Mesenchymal stem cell (in vitro differentiated cells and primary cell): ENCODE measurements around the gene VPS39.

ENCODE experiments used
- DNase-seq: peaks from one replicate; pipeline ENCODE4 v3.0.0-alpha.2; 2013
- H2AFZ ChIP-seq: one replicate; pipeline ENCODE4 v1.6.1; 2013; ENCODE audit warnings: low read depth, mild to moderate bottlenecking, control low read depth, inconsistent platforms, low read length, moderate library complexity
- H2AK5ac ChIP-seq: 2 replicates; pipeline ENCODE4 v1.6.1; 2013; ENCODE audit warnings: low read length, moderate library complexity, mild to moderate bottlenecking, inconsistent platforms; ENCODE audit not compliant: severe bottlenecking
- H2BK120ac ChIP-seq: one replicate; pipeline ENCODE4 v1.6.1; 2013; ENCODE audit warnings: low read depth, mild to moderate bottlenecking, inconsistent platforms, low read length, moderate library complexity
- H2BK12ac ChIP-seq, 2 experiments: one replicate each; pipeline ENCODE4 v1.6.1; 2013; ENCODE audit warnings: inconsistent platforms in 2 of 2, low read length in 2 of 2, mild to moderate bottlenecking in 2 of 2, moderate library complexity in 2 of 2, control low read depth in 1 of 2
- H2BK15ac ChIP-seq: one replicate; pipeline ENCODE4 v1.6.1; 2013; ENCODE audit warnings: mild to moderate bottlenecking, low read depth, inconsistent platforms; ENCODE audit not compliant: poor library complexity, severe bottlenecking
- H2BK5ac ChIP-seq: 2 replicates; pipeline ENCODE4 v1.6.1; 2013; ENCODE audit warnings: low read depth, mild to moderate bottlenecking, low read length, control low read depth, inconsistent platforms; ENCODE audit not compliant: poor library complexity, severe bottlenecking
- H3K14ac ChIP-seq, 2 experiments: one replicate each; pipeline ENCODE4 v1.6.1; 2013; ENCODE audit warnings: inconsistent platforms in 2 of 2, low read length in 2 of 2, control low read depth in 1 of 2, mild to moderate bottlenecking in 1 of 2, moderate library complexity in 1 of 2
- H3K18ac ChIP-seq, 2 experiments: one replicate each; pipeline ENCODE4 v1.6.1; 2013; ENCODE audit warnings: inconsistent platforms in 2 of 2, low read length in 2 of 2, control low read depth in 1 of 2, low read depth in 1 of 2, mild to moderate bottlenecking in 1 of 2
- H3K23ac ChIP-seq, 2 experiments: one replicate each; pipeline ENCODE4 v1.6.1; 2013; ENCODE audit warnings: inconsistent platforms in 2 of 2, low read length in 2 of 2, mild to moderate bottlenecking in 2 of 2, moderate library complexity in 2 of 2, control low read depth in 1 of 2
- H3K27ac ChIP-seq: 2 replicates; pipeline ENCODE4 v1.5.1; 2013; ENCODE audit warnings: mild to moderate bottlenecking, moderate library complexity, low read length, control low read depth, inconsistent platforms; ENCODE audit not compliant: poor library complexity, severe bottlenecking
- H3K27me3 ChIP-seq, 2 experiments: 2 replicates each; pipeline versions ENCODE4 v1.6.1 to v1.7.0; 2013; ENCODE audit warnings: low read length in 2 of 2, mild to moderate bottlenecking in 2 of 2, moderate library complexity in 2 of 2, control low read depth in 1 of 2, inconsistent platforms in 1 of 2; ENCODE audit not compliant: control insufficient read depth in 1 of 2, insufficient read depth in 1 of 2
- H3K36me3 ChIP-seq, 2 experiments: 2 replicates each; pipeline versions ENCODE4 v1.6.1 to v1.7.0; 2013; ENCODE audit warnings: low read length in 2 of 2, control low read depth in 1 of 2, inconsistent platforms in 1 of 2, low read depth in 1 of 2, mild to moderate bottlenecking in 1 of 2; ENCODE audit not compliant: insufficient read depth in 2 of 2, control insufficient read depth in 1 of 2
- H3K4ac ChIP-seq, 2 experiments: one replicate each; pipeline ENCODE4 v1.6.1; 2013; ENCODE audit warnings: inconsistent platforms in 2 of 2, low read length in 2 of 2, mild to moderate bottlenecking in 2 of 2, moderate library complexity in 2 of 2, control low read depth in 1 of 2, low read depth in 1 of 2
- H3K4me1 ChIP-seq: 2 replicates; pipeline ENCODE4 v1.6.1; 2013; ENCODE audit warnings: low read depth, low read length, control low read depth; ENCODE audit not compliant: control insufficient read depth, insufficient read depth
- H3K4me2 ChIP-seq: 2 replicates; pipeline ENCODE4 v1.6.1; 2013; ENCODE audit warnings: low read length, mild to moderate bottlenecking, inconsistent platforms; ENCODE audit not compliant: poor library complexity, severe bottlenecking
- H3K4me3 ChIP-seq, 2 experiments: 2 replicates each; pipeline versions ENCODE4 v1.5.1 to v1.7.0; 2013; ENCODE audit warnings: low read length in 2 of 2, mild to moderate bottlenecking in 2 of 2, control low read depth in 1 of 2, low read depth in 1 of 2; ENCODE audit not compliant: insufficient read depth in 1 of 2
- H3K79me1 ChIP-seq: replicated peaks from 2 replicates; pipeline ENCODE4 v1.6.1; 2013; ENCODE audit warnings: mild to moderate bottlenecking, control low read depth, low read length, inconsistent platforms; ENCODE audit not compliant: poor library complexity, severe bottlenecking
- H3K9ac ChIP-seq: 2 replicates; pipeline ENCODE4 v1.7.0; 2013; ENCODE audit warnings: mild to moderate bottlenecking, low read length, moderate library complexity
- H3K9me3 ChIP-seq: 2 replicates; pipeline ENCODE4 v1.7.0; 2013; ENCODE audit warnings: mild to moderate bottlenecking, low read length; ENCODE audit not compliant: control insufficient read depth
- H4K8ac ChIP-seq: one replicate; pipeline ENCODE4 v1.6.1; 2013; ENCODE audit warnings: inconsistent platforms, mild to moderate bottlenecking, low read length, moderate library complexity
- H4K91ac ChIP-seq: one replicate; pipeline ENCODE4 v1.6.1; 2013; ENCODE audit warnings: mild to moderate bottlenecking, low read length, inconsistent platforms
- WGBS: methylation state at CpG from one replicate; pipeline ENCODE4 v1.1.7; 2013; ENCODE audit warnings: mixed read lengths; 5-methylcytosine and 5-hydroxymethylcytosine counted together

Gene VPS39

DNA sequence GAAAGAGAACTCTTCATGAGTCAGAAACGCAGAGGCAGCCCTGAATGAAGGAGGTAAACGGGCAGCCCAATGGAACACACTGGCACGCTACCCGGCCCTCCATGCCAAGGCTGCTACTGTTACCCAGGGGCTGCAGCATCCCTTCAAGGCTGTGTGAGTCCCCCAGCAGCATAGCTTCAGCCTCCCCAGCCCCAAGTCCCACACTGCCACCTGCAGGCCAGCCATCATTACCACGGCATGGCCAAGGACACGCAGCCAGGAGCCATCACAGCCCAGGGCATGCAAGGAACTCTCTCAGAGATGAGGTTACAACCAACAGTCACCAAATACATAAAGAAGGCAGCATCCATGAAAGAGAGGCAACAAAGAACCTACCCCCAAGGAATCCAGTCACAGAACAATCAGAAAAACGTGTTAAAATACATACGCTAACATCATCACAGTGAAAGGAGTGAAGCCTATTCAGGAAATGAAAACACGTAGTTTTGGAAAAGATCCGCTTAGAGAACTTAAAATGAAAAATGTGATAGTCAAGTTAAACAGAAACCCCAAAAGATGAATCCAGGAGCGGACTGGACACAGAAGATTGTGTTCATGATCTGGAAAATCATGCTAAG lies 74.1 kb downstream of the VPS39 start:
- Histone ChIP-seq H3K23ac (peak overlapping the region in 1 of 2 experiments; percentile 93), H3K36me3 (no peaks in the 10 kb centered on the region), H3K27me3 (peaks cover 31 to 68% of the 10 kb centered on the region in 2 experiments), H2BK15ac (no peak overlapping the region), H2BK5ac (no peak overlapping the region), H3K4me1 (peaks cover 8% of the 10 kb centered on the region), H3K9me3 (no peaks in the 10 kb centered on the region), H2BK12ac (no peak overlapping the region), H3K4me2 (no peak overlapping the region), H2AFZ (no peak overlapping the region), H3K27ac (no peak overlapping the region), H3K14ac (no peak overlapping the region), H2AK5ac (no peak overlapping the region), H2BK120ac (no peak overlapping the region), H3K18ac (no peak overlapping the region), H3K4me3 (no peak overlapping the region), H3K4ac (no peak overlapping the region), H4K91ac (no peak overlapping the region), H3K9ac (no peak overlapping the region), H4K8ac (no peak overlapping the region), H3K79me1 (no peaks in the 10 kb centered on the region)
- peak; percentile 46 for DNase-seq
- 59% methylated on average over 10 of the region's 11 CpGs for WGBS

- Histone ChIP-seq H3K4me1 (peaks cover 8% of the 10 kb centered on the region), H3K14ac (no peak overlapping the region), H3K27ac (no peak overlapping the region), H3K18ac (no peak overlapping the region), H3K79me1 (no peaks in the 10 kb centered on the region), H3K4ac (no peak overlapping the region), H3K4me3 (no peak overlapping the region), H4K8ac (no peak overlapping the region), H2AK5ac (no peak overlapping the region), H2BK15ac (no peak overlapping the region), H3K36me3 (no peaks in the 10 kb centered on the region), H3K4me2 (no peak overlapping the region), H3K9me3 (no peaks in the 10 kb centered on the region), H3K23ac (no peak overlapping the region), H3K27me3 (peaks cover 27 to 66% of the 10 kb centered on the region in 2 experiments), H3K9ac (no peak overlapping the region), H2BK5ac (no peak overlapping the region), H2BK120ac (no peak overlapping the region), H2AFZ (no peak overlapping the region), H4K91ac (no peak overlapping the region), H2BK12ac (no peak overlapping the region)
- no peak for DNase-seq
- WGBS, result 93% methylated on average over 3 of the region's 4 CpGs
These were observed 74.7 kb downstream of the VPS39 start for GRCh38 chr15:42133356-42133755.

GRCh38 chr15:42131826-42132806 lies 76.0 kb downstream of the VPS39 start:
- H3K27ac ChIP-seq, result no peak overlapping the region
- no peak overlapping the region for H2BK120ac ChIP-seq
- 95% methylated on average over 9 of the region's 9 CpGs for WGBS
- no peak overlapping the region for H4K91ac ChIP-seq
- H4K8ac ChIP-seq, result no peak overlapping the region
- no peaks in the 10 kb centered on the region for H3K79me1 ChIP-seq
- H2AFZ ChIP-seq, result no peak overlapping the region
- no peak for DNase-seq
- H2BK15ac ChIP-seq, result no peak overlapping the region
- no peaks in the 10 kb centered on the region for H3K36me3 ChIP-seq
- peak overlapping the region in 1 of 2 experiments; percentile 31 for H3K23ac ChIP-seq
- no peak overlapping the region for H3K4me2 ChIP-seq
- H3K27me3 ChIP-seq, result peaks cover 35 to 68% of the 10 kb centered on the region in 2 experiments
- H2BK12ac ChIP-seq, result no peak overlapping the region
- H3K4ac ChIP-seq, result no peak overlapping the region
- no peak overlapping the region for H3K4me3 ChIP-seq
- no peak overlapping the region for H3K9ac ChIP-seq
- H2AK5ac ChIP-seq, result no peak overlapping the region
- H3K18ac ChIP-seq, result no peak overlapping the region
- no peak overlapping the region for H3K14ac ChIP-seq
- peaks cover 8% of the 10 kb centered on the region for H3K4me1 ChIP-seq
- H3K9me3 ChIP-seq, result no peaks in the 10 kb centered on the region
- no peak overlapping the region for H2BK5ac ChIP-seq

- Histone ChIP-seq H3K14ac (no peak overlapping the region), H2BK12ac (no peak overlapping the region), H3K9ac (no peak overlapping the region), H3K18ac (no peak overlapping the region), H2BK15ac (no peak overlapping the region), H3K27ac (no peak overlapping the region), H2AK5ac (no peak overlapping the region), H3K79me1 (no peaks in the 10 kb centered on the region), H2BK120ac (no peak overlapping the region), H3K4me2 (no peak overlapping the region), H3K4me1 (peaks cover 8% of the 10 kb centered on the region), H3K27me3 (peaks cover 35 to 62% of the 10 kb centered on the region in 2 experiments), H2BK5ac (no peak overlapping the region), H2AFZ (no peak overlapping the region), H3K23ac (no peak overlapping the region), H4K8ac (no peak overlapping the region), H3K9me3 (no peaks in the 10 kb centered on the region), H4K91ac (no peak overlapping the region), H3K4me3 (no peak overlapping the region), H3K36me3 (no peaks in the 10 kb centered on the region), H3K4ac (no peak overlapping the region)
- DNase-seq, result no peak
- 97% methylated on average over 1 of the region's 1 CpG for WGBS
These were observed 77.1 kb downstream of the VPS39 start for GRCh38 chr15:42131006-42131405.
